ENCODE results near the gene ELF2.

- TF ChIP-seq CTCF (IDR thresholded peaks at IDR 0.05): no peak
- no peak for TF ChIP-seq EP300 (IDR thresholded peaks at IDR 0.05)
- no peak for TF ChIP-seq POLR2A (IDR thresholded peaks at IDR 0.05)
- no peak for TF ChIP-seq POLR2AphosphoS5 (IDR thresholded peaks at IDR 0.05)
Observed at GRCh38 chr4:139210486-139210885, 33.5 kb upstream of the ELF2 start.
